Smooth muscle cell (in vitro differentiated cells): Measurements from ENCODE around the gene GALR3. TPM values are rescaled to one million over a fixed set of nuclear protein-coding genes. Genes with fewer than 3 reads are reported as not detected.

Experiments used
- DNase-seq: peaks from one replicate; lab custom pipeline; 2025; ENCODE audit not compliant: unreplicated experiment; lab: John Stamatoyannopoulos, UW
- H2AFZ ChIP-seq: fragments of 200-600 bp; sonication (generic); 2 replicates; pipeline ENCODE4 v1.6.0; 2016; ENCODE audit warnings: antibody characterized with exemption, low read depth, mild to moderate bottlenecking
- H3F3A ChIP-seq: fragments of 200-600 bp; sonication (generic); 2 replicates; pipeline ENCODE4 v1.6.0; 2017; ENCODE audit warnings: antibody characterized with exemption, low read depth
- H3K27ac ChIP-seq: fragments of 200-600 bp; sonication (generic); 2 replicates; pipeline ENCODE4 v1.5.1; 2016; ENCODE audit warnings: low read depth, mild to moderate bottlenecking
- H3K27me3 ChIP-seq: fragments of 200-600 bp; sonication (generic); 2 replicates; pipeline ENCODE4 v1.6.1; 2016; ENCODE audit warnings: low read depth, mild to moderate bottlenecking
- H3K36me3 ChIP-seq: fragments of 200-600 bp; sonication (generic); 2 replicates; pipeline ENCODE4 v1.5.1; 2016; ENCODE audit warnings: low read depth
- H3K4me1 ChIP-seq: fragments of 200-600 bp; sonication (generic); 2 replicates; pipeline ENCODE4 v1.5.1; 2016; ENCODE audit warnings: low read depth
- H3K4me2 ChIP-seq: fragments of 200-600 bp; sonication (generic); 2 replicates; pipeline ENCODE4 v1.6.0; 2016; ENCODE audit warnings: mild to moderate bottlenecking
- H3K4me3 ChIP-seq: fragments of 200-600 bp; sonication (generic); 2 replicates; pipeline ENCODE4 v1.5.1; 2016; ENCODE audit warnings: mild to moderate bottlenecking
- H3K79me2 ChIP-seq: fragments of 200-600 bp; sonication (generic); 2 replicates; pipeline ENCODE4 v1.6.0; 2016; ENCODE audit warnings: low read depth, mild to moderate bottlenecking
- H3K9ac ChIP-seq: fragments of 200-600 bp; sonication (generic); 2 replicates; pipeline ENCODE4 v1.6.0; 2016; ENCODE audit warnings: low read depth
- H3K9me3 ChIP-seq: fragments of 200-600 bp; sonication (generic); replicated peaks from 2 replicates; pipeline ENCODE4 v1.5.1; 2016; ENCODE audit warnings: low read depth
- H4K20me1 ChIP-seq: fragments of 200-600 bp; sonication (generic); 2 replicates; pipeline ENCODE4 v1.6.0; 2016; ENCODE audit warnings: low read depth
- WGBS: methylation state at CpG from one replicate; pipeline ENCODE4 v1.1.7; 2016; ENCODE audit warnings: low lambda C conversion rate; 5-methylcytosine and 5-hydroxymethylcytosine counted together
- polyA plus RNA-seq: library from polyadenylated mRNA; unstranded; fragments of >200 nt; fragmentation: Nextera tagmentation; extraction: Ambion mirVana; gene quantifications from 2 replicates; pipeline ENCODE4 v1.2.1, GENCODE V29; 2016
- total RNA-seq: library from RNA; depleted of rRNA; stranded (reverse); fragments of >200 nt; gene quantifications from 2 replicates; pipeline ENCODE4 v1.2.3, GENCODE V29; 2014
- TF ChIP-seq, protein P1 (sequence below): fragments of 200-600 bp; sonication (generic); IDR thresholded peaks from 2 replicates; pipeline ENCODE4 v1.5.1; 2017; ENCODE audit warnings: borderline replicate concordance, mild to moderate bottlenecking, antibody characterized with exemption; ENCODE audit not compliant: insufficient read depth, poor library complexity, severe bottlenecking

The GALR3 gene
- total and polyA plus RNA-seq, 2 experiments from 2014 or later: not detected

DNA sequence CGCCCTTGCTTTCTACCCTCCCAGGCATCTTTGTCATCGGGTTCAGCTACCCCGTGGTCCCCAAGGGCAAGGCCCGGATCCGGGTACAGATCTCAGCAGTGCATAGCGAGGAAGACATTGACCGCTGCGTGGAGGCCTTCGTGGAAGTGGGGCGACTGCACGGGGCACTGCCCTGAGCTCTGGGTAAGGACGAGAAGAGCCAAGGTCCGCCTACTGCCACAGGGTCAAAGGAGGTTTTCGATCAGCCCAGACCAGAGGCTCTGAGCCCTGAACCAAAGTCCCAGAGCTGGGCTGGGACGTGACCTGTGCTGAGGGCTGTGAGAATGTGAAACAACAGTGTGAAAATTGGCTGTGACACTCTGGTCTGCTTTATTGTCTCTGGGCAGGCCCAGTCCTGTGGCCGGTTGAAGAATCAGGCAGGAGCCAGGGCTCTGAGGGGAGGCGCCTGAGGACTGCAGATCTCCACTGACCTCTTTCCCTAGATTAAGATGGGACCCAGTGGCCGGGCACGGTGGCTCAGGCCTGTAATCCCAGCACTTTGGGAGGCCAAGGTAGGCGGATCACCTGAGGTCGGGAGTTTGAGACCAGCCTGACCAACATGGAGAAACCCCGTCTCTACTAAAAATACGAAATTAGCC lies 6.5 kb upstream of the GALR3 start:
- 94% methylated on average over 23 of the region's 23 CpGs for WGBS

DNA sequence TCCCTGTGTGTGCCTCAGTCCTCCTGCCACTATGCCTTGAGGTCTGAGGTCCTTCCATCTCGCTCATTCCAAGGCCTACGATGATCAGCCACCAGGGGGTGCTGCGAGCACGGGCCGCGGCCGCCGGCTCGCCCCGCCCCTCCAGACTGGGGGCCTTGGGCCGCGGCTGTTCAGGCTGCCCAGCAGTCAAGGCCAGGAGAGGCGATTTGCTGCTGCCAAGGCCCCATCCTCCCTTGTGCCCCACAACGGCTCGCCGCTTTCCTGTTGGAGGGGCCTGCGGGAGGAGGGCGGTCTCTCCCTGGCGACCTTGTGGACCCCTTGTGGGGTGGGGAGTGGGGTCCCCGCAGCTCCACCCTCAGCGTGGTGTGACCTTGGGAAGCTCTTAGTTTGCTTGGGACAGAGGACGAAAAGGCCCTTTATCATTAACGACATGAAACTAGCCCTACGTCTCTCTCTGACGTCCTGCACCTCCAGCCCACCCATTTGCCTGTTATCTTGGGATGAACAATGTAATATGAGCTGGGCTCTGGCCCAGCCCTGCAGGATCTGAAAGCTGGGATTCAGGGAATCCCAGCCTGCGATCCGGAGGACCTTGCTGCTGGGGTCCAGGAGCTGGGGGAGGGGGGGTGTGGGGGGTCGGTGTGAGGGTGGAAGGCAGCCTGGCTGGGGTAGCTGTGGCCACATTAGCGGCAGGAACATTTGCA lies 5.3 kb upstream of the GALR3 start:
- TF ChIP-seq, protein P1, sequence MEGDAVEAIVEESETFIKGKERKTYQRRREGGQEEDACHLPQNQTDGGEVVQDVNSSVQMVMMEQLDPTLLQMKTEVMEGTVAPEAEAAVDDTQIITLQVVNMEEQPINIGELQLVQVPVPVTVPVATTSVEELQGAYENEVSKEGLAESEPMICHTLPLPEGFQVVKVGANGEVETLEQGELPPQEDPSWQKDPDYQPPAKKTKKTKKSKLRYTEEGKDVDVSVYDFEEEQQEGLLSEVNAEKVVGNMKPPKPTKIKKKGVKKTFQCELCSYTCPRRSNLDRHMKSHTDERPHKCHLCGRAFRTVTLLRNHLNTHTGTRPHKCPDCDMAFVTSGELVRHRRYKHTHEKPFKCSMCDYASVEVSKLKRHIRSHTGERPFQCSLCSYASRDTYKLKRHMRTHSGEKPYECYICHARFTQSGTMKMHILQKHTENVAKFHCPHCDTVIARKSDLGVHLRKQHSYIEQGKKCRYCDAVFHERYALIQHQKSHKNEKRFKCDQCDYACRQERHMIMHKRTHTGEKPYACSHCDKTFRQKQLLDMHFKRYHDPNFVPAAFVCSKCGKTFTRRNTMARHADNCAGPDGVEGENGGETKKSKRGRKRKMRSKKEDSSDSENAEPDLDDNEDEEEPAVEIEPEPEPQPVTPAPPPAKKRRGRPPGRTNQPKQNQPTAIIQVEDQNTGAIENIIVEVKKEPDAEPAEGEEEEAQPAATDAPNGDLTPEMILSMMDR: peak; percentile 82
- peaks cover 34% of the 10 kb centered on the region for H3K27me3 ChIP-seq
- H3K27ac ChIP-seq: peak overlapping the region; percentile 70
- no peaks in the 10 kb centered on the region for H3F3A ChIP-seq
- peaks cover 7% of the 10 kb centered on the region for H3K4me1 ChIP-seq
- peak overlapping the region; percentile 77 for H3K9ac ChIP-seq
- H3K36me3 ChIP-seq: no peaks in the 10 kb centered on the region
- no peaks in the 10 kb centered on the region for H4K20me1 ChIP-seq
- H3K79me2 ChIP-seq: no peaks in the 10 kb centered on the region
- WGBS: 2% methylated on average over 29 of the region's 29 CpGs
- H3K4me3 ChIP-seq: peak overlapping the region; percentile 48
- H2AFZ ChIP-seq: peak overlapping the region; percentile 69
- peak overlapping the region; percentile 87 for H3K4me2 ChIP-seq
- H3K9me3 ChIP-seq: no peaks in the 10 kb centered on the region
- DNase-seq: peak; percentile 78

More for the DNA sequence above, 6.5 kb upstream of the GALR3 start:
- Histone ChIP-seq H3K4me1 (peaks cover 7% of the 10 kb centered on the region), H3K27ac (no peak overlapping the region), H3K36me3 (no peaks in the 10 kb centered on the region), H4K20me1 (no peaks in the 10 kb centered on the region), H3K79me2 (no peaks in the 10 kb centered on the region), H3K4me3 (no peak overlapping the region), H3K4me2 (no peak overlapping the region), H3F3A (no peaks in the 10 kb centered on the region), H3K9me3 (no peaks in the 10 kb centered on the region), H2AFZ (no peak overlapping the region), H3K9ac (no peak overlapping the region), H3K27me3 (peaks cover 22% of the 10 kb centered on the region)
- DNase-seq: no peak
- TF ChIP-seq, protein P1: no peak

DNA sequence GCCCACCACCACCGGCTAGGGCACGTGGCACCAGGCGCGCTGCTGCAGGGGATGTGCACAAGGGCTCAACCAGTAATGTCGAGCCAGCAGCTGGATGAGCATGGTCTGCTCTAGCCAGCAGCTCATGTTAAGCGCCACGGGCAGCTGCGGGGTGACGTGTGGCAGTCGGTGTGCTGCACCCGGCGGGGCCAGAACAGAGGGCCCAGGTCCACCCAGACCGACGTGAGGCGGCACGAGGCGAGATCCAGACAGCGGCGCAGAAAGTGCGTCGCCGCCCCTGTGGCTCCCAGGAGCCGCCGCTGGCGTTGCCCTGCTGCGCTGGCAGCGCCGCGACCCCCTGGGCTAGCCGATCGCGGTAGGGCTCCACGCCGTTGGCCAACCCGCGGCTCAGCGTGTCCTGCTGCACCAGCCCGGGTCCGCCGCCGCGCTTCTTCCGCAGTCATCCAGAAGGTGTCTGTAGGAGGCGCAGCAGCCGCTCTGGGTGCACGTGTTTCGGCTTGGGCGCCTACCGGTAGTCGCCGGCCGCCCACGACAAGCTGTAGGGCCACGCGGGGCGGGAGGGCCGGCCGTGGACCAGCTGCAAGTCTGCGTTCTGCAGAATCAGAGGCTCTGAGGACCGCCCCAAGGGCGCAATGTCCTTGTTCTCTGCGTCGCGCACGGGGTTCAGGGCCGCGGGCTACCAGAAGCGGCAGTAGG lies 4.6 kb upstream of the GALR3 start:
- H2AFZ ChIP-seq: no peak overlapping the region
- H3K9ac ChIP-seq: no peak overlapping the region
- peaks cover 41% of the 10 kb centered on the region for H3K27me3 ChIP-seq
- peak overlapping the region; percentile 48 for H3K4me3 ChIP-seq
- peaks cover 7% of the 10 kb centered on the region for H3K4me1 ChIP-seq
- peak; percentile 43 for DNase-seq
- H3K36me3 ChIP-seq: no peaks in the 10 kb centered on the region
- no peaks in the 10 kb centered on the region for H3K79me2 ChIP-seq
- H3K27ac ChIP-seq: no peak overlapping the region
- H3K9me3 ChIP-seq: no peaks in the 10 kb centered on the region
- H3K4me2 ChIP-seq: peak overlapping the region; percentile 87
- H3F3A ChIP-seq: no peaks in the 10 kb centered on the region
- TF ChIP-seq, protein P1: peak; percentile 9
- 5% methylated on average over 68 of the region's 68 CpGs for WGBS
- no peaks in the 10 kb centered on the region for H4K20me1 ChIP-seq
